ENCODE results near the gene AOX1.

GRCh38 chr2:200670751-200671150 is 84.9 kb downstream of the AOX1 start:
- TF ChIP-seq PATZ1 (tag by site-specific recombination; IDR thresholded peaks at IDR 0.05): no peak
- TF ChIP-seq ZNF23 (tag by site-specific recombination; IDR thresholded peaks at IDR 0.05; ENCODE audit: borderline replicate concordance): no peak
- TF ChIP-seq ATF2 (tag by site-specific recombination; IDR thresholded peaks at IDR 0.05; ENCODE audit: low read depth): no peak
- no peak for TF ChIP-seq ZBTB20 (tag by site-specific recombination; IDR thresholded peaks at IDR 0.05)
- TF ChIP-seq ZNF202 (tag by site-specific recombination; IDR thresholded peaks at IDR 0.05; ENCODE audit: borderline replicate concordance): no peak
- TF ChIP-seq CTCF (tag by site-specific recombination; IDR thresholded peaks at IDR 0.05): no peak
- no peak for TF ChIP-seq ZFP41 (tag by site-specific recombination; IDR thresholded peaks at IDR 0.05; ENCODE audit: borderline replicate concordance)
- TF ChIP-seq ZNF596 (tag by site-specific recombination; IDR thresholded peaks at IDR 0.05): no peak
- no peak for TF ChIP-seq SP2 (tag by site-specific recombination; IDR thresholded peaks at IDR 0.05)
